Measurements from ENCODE around the gene UTF1.

DNA sequence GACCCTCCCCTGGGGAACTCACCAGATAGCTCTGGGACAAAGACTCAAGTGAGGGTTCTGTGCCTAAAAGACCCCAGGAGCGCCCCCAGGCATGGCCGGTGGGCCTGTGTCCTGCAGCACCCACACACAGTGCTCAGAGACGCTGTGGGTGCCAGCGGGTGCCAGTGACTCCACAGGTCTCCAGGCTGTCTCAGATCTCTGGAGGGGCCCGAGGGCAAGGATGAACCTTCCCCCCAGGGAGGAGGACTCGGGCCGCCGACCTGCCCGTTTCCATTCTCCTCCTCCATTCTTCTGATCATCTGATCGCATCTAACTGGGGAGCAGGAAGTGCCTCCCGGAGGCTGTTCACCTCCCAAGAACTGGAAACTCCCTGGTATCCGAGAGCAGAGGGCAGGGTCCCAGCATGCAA, 45.7 kb downstream of the UTF1 start:
- no peak for TF ChIP-seq POLR2A (IDR thresholded peaks at IDR 0.05; ENCODE audit: low read length)
- no peak for TF ChIP-seq GATA1 (IDR thresholded peaks at IDR 0.05; ENCODE audit: low read depth, low read length)

All from erythroblast (primary cell).